HL-60 (cell line): ENCODE measurements around the gene C11orf16.

Experiments
- CTCF ChIP-seq: IDR thresholded peaks from one replicate; pipeline ENCODE4 v1.5.1; 2011; ENCODE audit warnings: low read length, control low read depth, inconsistent platforms; ENCODE audit not compliant: insufficient read depth
- GABPA ChIP-seq: IDR thresholded peaks from 2 replicates; pipeline ENCODE4 v1.6.1; 2012; ENCODE audit warnings: low read depth
- POLR2AphosphoS5 ChIP-seq: IDR thresholded peaks from 2 replicates; pipeline ENCODE4 v1.6.1; 2012; ENCODE audit warnings: low read depth

- TF ChIP-seq POLR2AphosphoS5 = no peak
- TF ChIP-seq CTCF = peak; percentile 54
- no peak for TF ChIP-seq GABPA
Observed at GRCh38 chr11:8913961-8914660, 18.6 kb downstream of the C11orf16 start.
